Astrocyte (in vitro differentiated cells and primary cell): ENCODE data around the gene ZMYM3. TPM values are rescaled to one million over a fixed set of nuclear protein-coding genes. Genes with fewer than 3 reads are reported as not detected.

ENCODE experiments used
- DNase-seq: peaks from one replicate; pipeline ENCODE4 v3.0.0-alpha.2; 2010; ENCODE audit warnings: low read depth
- FAIRE-seq: peaks from 2 replicates; lab custom pipeline; 2011; peaks lifted over from hg19 to GRCh38; lab: Jason Lieb, UNC
- H2AFZ ChIP-seq: 2 replicates; pipeline ENCODE4 v1.6.0; 2012; ENCODE audit warnings: low read depth, low read length, inconsistent platforms
- H3K27ac ChIP-seq: 2 replicates; pipeline ENCODE4 v1.5.1; 2011; ENCODE audit warnings: low read depth, low read length, inconsistent platforms
- H3K27me3 ChIP-seq: 2 replicates; pipeline ENCODE4 v1.6.0; 2011; ENCODE audit warnings: low read length, inconsistent platforms; ENCODE audit not compliant: insufficient read depth
- H3K36me3 ChIP-seq: 2 replicates; pipeline ENCODE4 v1.5.1; 2011; ENCODE audit warnings: low read length, inconsistent platforms; ENCODE audit not compliant: insufficient read depth
- H3K4me1 ChIP-seq: 2 replicates; pipeline ENCODE4 v1.5.1; 2011; ENCODE audit warnings: low read length, inconsistent platforms; ENCODE audit not compliant: insufficient read depth
- H3K4me2 ChIP-seq: 2 replicates; pipeline ENCODE4 v1.6.0; 2012; ENCODE audit warnings: low read length, inconsistent platforms
- H3K4me3 ChIP-seq: 2 replicates; pipeline ENCODE4 v1.5.1; 2011; ENCODE audit warnings: low read depth, mild to moderate bottlenecking, low read length, inconsistent platforms; ENCODE audit not compliant: insufficient read depth
- H3K79me2 ChIP-seq: 2 replicates; pipeline ENCODE4 v1.6.0; 2012; ENCODE audit warnings: mild to moderate bottlenecking, low read length, inconsistent platforms; ENCODE audit not compliant: insufficient read depth
- H3K9ac ChIP-seq: 2 replicates; pipeline ENCODE4 v1.6.0; 2012; ENCODE audit warnings: mild to moderate bottlenecking, low read length, inconsistent platforms
- H3K9me3 ChIP-seq: 2 replicates; pipeline ENCODE4 v1.5.1; 2012; ENCODE audit warnings: low read depth, mild to moderate bottlenecking, low read length, inconsistent platforms; ENCODE audit not compliant: insufficient read depth
- H4K20me1 ChIP-seq: 2 replicates; pipeline ENCODE4 v1.6.0; 2012; ENCODE audit warnings: low read length, inconsistent platforms; ENCODE audit not compliant: insufficient read depth
- H3K27ac Mint-ChIP-seq: one replicate; pipeline ENCODE4 v1.8.0; 2021; ENCODE audit warnings: mild to moderate bottlenecking, mixed read lengths; ENCODE audit not compliant: unreplicated experiment
- H3K27me3 Mint-ChIP-seq: one replicate; pipeline ENCODE4 v1.8.0; 2021; ENCODE audit warnings: low read depth, mixed read lengths; ENCODE audit not compliant: unreplicated experiment
- H3K36me3 Mint-ChIP-seq: one replicate; pipeline ENCODE4 v1.8.0; 2021; ENCODE audit warnings: low read depth, mixed read lengths; ENCODE audit not compliant: unreplicated experiment
- H3K4me1 Mint-ChIP-seq: one replicate; pipeline ENCODE4 v1.8.0; 2021; ENCODE audit warnings: low read depth, mixed read lengths; ENCODE audit not compliant: unreplicated experiment
- H3K4me3 Mint-ChIP-seq: one replicate; pipeline ENCODE4 v1.8.0; 2021; ENCODE audit warnings: mild to moderate bottlenecking, moderate library complexity, mixed read lengths; ENCODE audit not compliant: unreplicated experiment
- H3K9me3 Mint-ChIP-seq: one replicate; pipeline ENCODE4 v1.8.0; 2021; ENCODE audit warnings: mild to moderate bottlenecking, mixed read lengths; ENCODE audit not compliant: unreplicated experiment
- CTCF ChIP-seq: IDR thresholded peaks from 2 replicates; pipeline ENCODE4 v1.5.1; 2011; ENCODE audit warnings: low read depth, mild to moderate bottlenecking, inconsistent platforms, low read length, moderate library complexity; ENCODE audit not compliant: insufficient read depth
- EZH2 ChIP-seq: IDR thresholded peaks from 2 replicates; pipeline ENCODE4 v1.6.1; 2012; ENCODE audit warnings: mild to moderate bottlenecking, low read length, inconsistent platforms; ENCODE audit not compliant: insufficient read depth
- total RNA-seq: library from RNA; stranded (reverse); gene quantifications from 2 replicates; pipeline ENCODE4 v1.2.1, GENCODE V29; 2021

Gene ZMYM3
- total RNA-seq, 1 donor from 2014 or later = 51.2 TPM

- Mint-ChIP-seq H3K4me1 (peaks cover 4% of the 10 kb centered on the region), H3K27me3 (no peaks in the 10 kb centered on the region), H3K27ac (no peak overlapping the region), H3K4me3 (peak overlapping the region; percentile 92), H3K9me3 (no peaks in the 10 kb centered on the region), H3K36me3 (peaks cover 9% of the 10 kb centered on the region)
- peak overlapping the region; percentile 97 for H3K4me2 ChIP-seq
- no peak overlapping the region for H3K4me3 ChIP-seq
- H3K4me1 ChIP-seq = peaks cover 10% of the 10 kb centered on the region
- H3K9me3 ChIP-seq = no peaks in the 10 kb centered on the region
- no peak for TF ChIP-seq CTCF
- TF ChIP-seq EZH2 = no peak
- no peak overlapping the region for H2AFZ ChIP-seq
- peaks cover 2% of the 10 kb centered on the region for H3K36me3 ChIP-seq
- no peak overlapping the region for H3K9ac ChIP-seq
- peaks cover 11% of the 10 kb centered on the region for H3K79me2 ChIP-seq
- H4K20me1 ChIP-seq = no peaks in the 10 kb centered on the region
- no peaks in the 10 kb centered on the region for H3K27me3 ChIP-seq
- no peak for DNase-seq
- FAIRE-seq = peak; percentile 60
- H3K27ac ChIP-seq = no peak overlapping the region
Observed at GRCh38 chrX:71251466-71251973, 2.4 kb downstream of the ZMYM3 start.

GRCh38 chrX:71250841-71251240 lies 3.1 kb downstream of the ZMYM3 start:
- H3K4me3 ChIP-seq = no peak overlapping the region
- H4K20me1 ChIP-seq = no peaks in the 10 kb centered on the region
- FAIRE-seq (peak; percentile 39), DNase-seq (no peak)
- Mint-ChIP-seq H3K4me3 (peak overlapping the region; percentile 92), H3K27me3 (no peaks in the 10 kb centered on the region), H3K27ac (no peak overlapping the region), H3K4me1 (peaks cover 4% of the 10 kb centered on the region), H3K36me3 (peaks cover 10% of the 10 kb centered on the region), H3K9me3 (no peaks in the 10 kb centered on the region)
- no peak for TF ChIP-seq CTCF
- no peak for TF ChIP-seq EZH2
- H3K4me2 ChIP-seq = no peak overlapping the region
- H3K79me2 ChIP-seq = peaks cover 11% of the 10 kb centered on the region
- peaks cover 2% of the 10 kb centered on the region for H3K36me3 ChIP-seq
- H3K27ac ChIP-seq = no peak overlapping the region
- H3K4me1 ChIP-seq = peaks cover 10% of the 10 kb centered on the region
- no peak overlapping the region for H2AFZ ChIP-seq
- H3K27me3 ChIP-seq = no peaks in the 10 kb centered on the region
- H3K9ac ChIP-seq = no peak overlapping the region
- no peaks in the 10 kb centered on the region for H3K9me3 ChIP-seq

GRCh38 chrX:71245159-71245558 lies 8.8 kb downstream of the ZMYM3 start:
- no peaks in the 10 kb centered on the region for H3K79me2 ChIP-seq
- H3K4me3 Mint-ChIP-seq = no peak overlapping the region
- H3K4me1 Mint-ChIP-seq = no peaks in the 10 kb centered on the region
- no peaks in the 10 kb centered on the region for H3K9me3 ChIP-seq
- no peak overlapping the region for H3K9ac ChIP-seq
- no peaks in the 10 kb centered on the region for H3K27me3 Mint-ChIP-seq
- DNase-seq (no peak), FAIRE-seq (no peak)
- H3K27me3 ChIP-seq = no peaks in the 10 kb centered on the region
- no peak overlapping the region for H3K4me2 ChIP-seq
- H3K9me3 Mint-ChIP-seq = no peaks in the 10 kb centered on the region
- H2AFZ ChIP-seq = no peak overlapping the region
- peaks cover 17% of the 10 kb centered on the region for H3K36me3 ChIP-seq
- H3K27ac ChIP-seq = no peak overlapping the region
- no peaks in the 10 kb centered on the region for H3K4me1 ChIP-seq
- TF ChIP-seq CTCF (no peak), EZH2 (no peak)
- no peak overlapping the region for H3K27ac Mint-ChIP-seq
- H3K36me3 Mint-ChIP-seq = peaks cover 26% of the 10 kb centered on the region
- H3K4me3 ChIP-seq = no peak overlapping the region
- H4K20me1 ChIP-seq = no peaks in the 10 kb centered on the region
